ENCODE data around the gene SDK1.

The SDK1 gene

DNA sequence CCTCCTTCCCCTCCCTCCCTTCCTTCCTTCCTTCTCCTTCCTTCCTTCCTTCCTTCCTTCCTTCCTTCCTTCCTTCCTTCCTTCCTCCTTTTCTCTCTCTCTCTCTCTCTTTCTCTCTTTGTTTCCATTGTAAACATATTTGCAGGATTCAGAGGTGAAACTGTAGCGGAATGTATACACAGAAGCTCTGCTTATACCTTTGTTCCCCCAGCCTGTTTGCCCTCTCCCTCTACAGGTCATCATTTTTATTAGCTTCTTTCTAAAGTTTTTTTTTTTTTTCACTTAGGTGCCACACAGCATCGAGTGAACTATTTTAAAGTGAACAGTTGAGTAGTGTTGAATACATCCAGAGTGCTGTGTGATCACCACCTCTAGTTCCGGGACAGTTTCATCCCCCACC lies 20.7 kb downstream of the SDK1 start:
- Histone ChIP-seq H2BK5ac (ENCODE audit: low read depth, low read length, poor library complexity, severe bottlenecking) (no peak overlapping the region), H3K4me2 (ENCODE audit: low read length, poor library complexity, severe bottlenecking) (no peak overlapping the region), H4K8ac (ENCODE audit: low read length) (no peak overlapping the region), H3K9ac (ENCODE audit: low read length) (no peak overlapping the region), H3K4me1 (ENCODE audit: control insufficient read depth, insufficient read depth, low read depth, low read length) (no peaks in the 10 kb centered on the region), H2AFZ (ENCODE audit: low read depth, low read length) (no peak overlapping the region), H3K23ac (ENCODE audit: low read length in 2 of 2) (no peak overlapping the region), H3K14ac (ENCODE audit: low read length in 2 of 2) (no peak overlapping the region), H3K36me3 (ENCODE audit: control insufficient read depth in 1 of 2, insufficient read depth in 2 of 2, low read depth in 1 of 2, low read length in 2 of 2) (no peaks in the 10 kb centered on the region), H3K4ac (ENCODE audit: low read depth in 1 of 2, low read length in 2 of 2) (no peak overlapping the region), H2AK5ac (ENCODE audit: low read length, severe bottlenecking) (no peak overlapping the region), H4K91ac (ENCODE audit: low read length) (no peak overlapping the region), H3K9me3 (ENCODE audit: control insufficient read depth, low read length) (no peaks in the 10 kb centered on the region), H3K18ac (ENCODE audit: low read depth in 1 of 2, low read length in 2 of 2) (no peak overlapping the region), H2BK15ac (ENCODE audit: low read depth, poor library complexity, severe bottlenecking) (no peak overlapping the region), H3K27ac (ENCODE audit: low read length, poor library complexity, severe bottlenecking) (no peak overlapping the region), H3K79me1 (replicated peaks; ENCODE audit: low read length, poor library complexity, severe bottlenecking) (peaks cover 10% of the 10 kb centered on the region), H2BK12ac (ENCODE audit: low read length in 2 of 2) (no peak overlapping the region), H2BK120ac (ENCODE audit: low read depth, low read length) (no peak overlapping the region), H3K27me3 (ENCODE audit: control insufficient read depth in 1 of 2, insufficient read depth in 1 of 2, low read length in 2 of 2) (no peaks in the 10 kb centered on the region), H3K4me3 (ENCODE audit: insufficient read depth in 1 of 2, low read depth in 1 of 2, low read length in 2 of 2) (no peak overlapping the region)
- WGBS: 90% methylated on average over 1 of the region's 3 CpGs
- no peak for DNase-seq

DNA sequence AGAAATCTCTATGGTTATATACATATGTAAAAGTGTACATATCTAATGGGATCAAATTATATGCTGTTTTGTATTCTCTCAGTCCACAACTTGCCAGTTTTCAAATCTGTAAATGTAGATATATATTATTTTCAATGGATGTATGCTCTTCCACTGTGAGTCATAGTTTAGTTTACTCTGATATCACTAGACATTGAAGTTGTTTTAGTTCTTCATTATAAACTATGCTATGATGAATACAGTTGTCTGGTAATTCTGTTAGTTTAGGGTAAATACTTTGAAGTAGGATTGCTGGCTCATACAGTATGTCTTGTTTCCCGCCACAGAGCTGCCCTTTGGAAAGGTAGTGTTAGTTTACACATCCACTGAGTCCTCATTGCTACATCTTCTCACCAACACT lies 25.2 kb downstream of the SDK1 start:
- H3K9me3 ChIP-seq (ENCODE audit: control insufficient read depth, low read length): no peaks in the 10 kb centered on the region
- no peak overlapping the region for H4K91ac ChIP-seq (ENCODE audit: low read length)
- H3K36me3 ChIP-seq (ENCODE audit: control insufficient read depth in 1 of 2, insufficient read depth in 2 of 2, low read depth in 1 of 2, low read length in 2 of 2): no peaks in the 10 kb centered on the region
- H2AK5ac ChIP-seq (ENCODE audit: low read length, severe bottlenecking): no peak overlapping the region
- no peak overlapping the region for H3K18ac ChIP-seq (ENCODE audit: low read depth in 1 of 2, low read length in 2 of 2)
- no peak overlapping the region for H3K27ac ChIP-seq (ENCODE audit: low read length, poor library complexity, severe bottlenecking)
- WGBS: no CpG with 5 or more reads among the region's 1 CpG
- no peak overlapping the region for H3K4ac ChIP-seq (ENCODE audit: low read depth in 1 of 2, low read length in 2 of 2)
- H3K27me3 ChIP-seq (ENCODE audit: control insufficient read depth in 1 of 2, insufficient read depth in 1 of 2, low read length in 2 of 2): no peaks in the 10 kb centered on the region
- H3K23ac ChIP-seq (ENCODE audit: low read length in 2 of 2): no peak overlapping the region
- no peak overlapping the region for H3K4me2 ChIP-seq (ENCODE audit: low read length, poor library complexity, severe bottlenecking)
- DNase-seq: peak; percentile 15
- no peak overlapping the region for H3K9ac ChIP-seq (ENCODE audit: low read length)
- no peak overlapping the region for H2BK120ac ChIP-seq (ENCODE audit: low read depth, low read length)
- H4K8ac ChIP-seq (ENCODE audit: low read length): no peak overlapping the region
- H2AFZ ChIP-seq (ENCODE audit: low read depth, low read length): no peak overlapping the region
- no peak overlapping the region for H3K4me3 ChIP-seq (ENCODE audit: insufficient read depth in 1 of 2, low read depth in 1 of 2, low read length in 2 of 2)
- no peak overlapping the region for H3K14ac ChIP-seq (ENCODE audit: low read length in 2 of 2)
- H2BK5ac ChIP-seq (ENCODE audit: low read depth, low read length, poor library complexity, severe bottlenecking): no peak overlapping the region
- no peak overlapping the region for H2BK15ac ChIP-seq (ENCODE audit: low read depth, poor library complexity, severe bottlenecking)
- H3K4me1 ChIP-seq (ENCODE audit: control insufficient read depth, insufficient read depth, low read depth, low read length): no peaks in the 10 kb centered on the region
- peaks cover 11% of the 10 kb centered on the region for H3K79me1 ChIP-seq (replicated peaks; ENCODE audit: low read length, poor library complexity, severe bottlenecking)
- no peak overlapping the region for H2BK12ac ChIP-seq (ENCODE audit: low read length in 2 of 2)

DNA sequence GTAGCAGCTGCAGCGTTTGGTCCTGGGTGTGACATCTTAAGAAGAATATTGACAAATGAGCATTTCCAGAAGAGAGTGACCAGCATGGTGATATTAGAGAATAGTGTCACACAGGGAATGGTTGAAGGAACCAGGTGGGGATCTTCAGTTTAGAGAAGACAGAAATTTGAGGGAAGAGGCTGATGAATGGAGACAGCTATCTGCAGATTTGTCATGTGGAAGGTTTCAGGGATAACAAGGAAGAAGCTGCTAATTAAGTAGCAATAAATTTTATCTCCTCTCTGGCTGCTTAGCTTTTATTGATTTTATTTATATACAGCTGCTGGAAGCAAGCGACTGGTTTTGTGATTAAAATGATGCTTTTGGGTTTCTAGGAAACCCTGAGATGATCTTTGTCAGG lies 26.0 kb downstream of the SDK1 start:
- no peak overlapping the region for H3K4ac ChIP-seq (ENCODE audit: low read depth in 1 of 2, low read length in 2 of 2)
- no peak overlapping the region for H3K4me2 ChIP-seq (ENCODE audit: low read length, poor library complexity, severe bottlenecking)
- H4K91ac ChIP-seq (ENCODE audit: low read length): no peak overlapping the region
- H3K4me1 ChIP-seq (ENCODE audit: control insufficient read depth, insufficient read depth, low read depth, low read length): no peaks in the 10 kb centered on the region
- no peak overlapping the region for H3K9ac ChIP-seq (ENCODE audit: low read length)
- H2AFZ ChIP-seq (ENCODE audit: low read depth, low read length): no peak overlapping the region
- no peaks in the 10 kb centered on the region for H3K9me3 ChIP-seq (ENCODE audit: control insufficient read depth, low read length)
- H3K23ac ChIP-seq (ENCODE audit: low read length in 2 of 2): no peak overlapping the region
- DNase-seq: no peak
- H3K4me3 ChIP-seq (ENCODE audit: insufficient read depth in 1 of 2, low read depth in 1 of 2, low read length in 2 of 2): no peak overlapping the region
- no peak overlapping the region for H3K14ac ChIP-seq (ENCODE audit: low read length in 2 of 2)
- no peak overlapping the region for H2BK15ac ChIP-seq (ENCODE audit: low read depth, poor library complexity, severe bottlenecking)
- no peak overlapping the region for H2BK12ac ChIP-seq (ENCODE audit: low read length in 2 of 2)
- H2BK120ac ChIP-seq (ENCODE audit: low read depth, low read length): no peak overlapping the region
- no peaks in the 10 kb centered on the region for H3K36me3 ChIP-seq (ENCODE audit: control insufficient read depth in 1 of 2, insufficient read depth in 2 of 2, low read depth in 1 of 2, low read length in 2 of 2)
- no peak overlapping the region for H2BK5ac ChIP-seq (ENCODE audit: low read depth, low read length, poor library complexity, severe bottlenecking)
- H3K27me3 ChIP-seq (ENCODE audit: control insufficient read depth in 1 of 2, insufficient read depth in 1 of 2, low read length in 2 of 2): no peaks in the 10 kb centered on the region
- H2AK5ac ChIP-seq (ENCODE audit: low read length, severe bottlenecking): no peak overlapping the region
- no peak overlapping the region for H3K18ac ChIP-seq (ENCODE audit: low read depth in 1 of 2, low read length in 2 of 2)
- whole genome bisulfite sequencing: 91% methylated on average over 1 of the region's 2 CpGs
- no peak overlapping the region for H4K8ac ChIP-seq (ENCODE audit: low read length)
- no peak overlapping the region for H3K27ac ChIP-seq (ENCODE audit: low read length, poor library complexity, severe bottlenecking)
- H3K79me1 ChIP-seq (replicated peaks; ENCODE audit: low read length, poor library complexity, severe bottlenecking): peaks cover 11% of the 10 kb centered on the region

DNA sequence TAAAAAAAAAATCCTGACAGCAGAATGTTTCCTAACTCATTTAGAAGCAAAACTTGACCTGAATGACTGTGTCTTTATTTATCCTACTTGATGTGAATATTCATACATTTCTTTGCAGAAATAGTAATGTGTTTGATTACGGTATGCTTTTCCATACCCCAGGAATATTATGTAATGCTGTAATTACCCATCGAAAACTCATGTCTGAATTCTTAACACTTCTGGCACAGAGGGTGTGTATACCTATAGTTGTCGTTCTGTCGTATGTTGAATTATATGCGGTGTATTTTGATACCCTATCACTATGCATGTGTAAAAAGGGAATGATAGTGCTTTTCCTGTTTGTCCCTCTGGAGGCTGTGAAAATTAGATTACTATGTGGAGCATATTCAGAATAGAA lies 26.6 kb downstream of the SDK1 start:
- Histone ChIP-seq H3K4me3 (ENCODE audit: insufficient read depth in 1 of 2, low read depth in 1 of 2, low read length in 2 of 2) (no peak overlapping the region), H3K9me3 (ENCODE audit: control insufficient read depth, low read length) (no peaks in the 10 kb centered on the region), H3K4ac (ENCODE audit: low read depth in 1 of 2, low read length in 2 of 2) (no peak overlapping the region), H3K27ac (ENCODE audit: low read length, poor library complexity, severe bottlenecking) (no peak overlapping the region), H4K91ac (ENCODE audit: low read length) (no peak overlapping the region), H3K18ac (ENCODE audit: low read depth in 1 of 2, low read length in 2 of 2) (no peak overlapping the region), H2BK120ac (ENCODE audit: low read depth, low read length) (no peak overlapping the region), H2BK12ac (ENCODE audit: low read length in 2 of 2) (no peak overlapping the region), H3K4me2 (ENCODE audit: low read length, poor library complexity, severe bottlenecking) (no peak overlapping the region), H3K79me1 (replicated peaks; ENCODE audit: low read length, poor library complexity, severe bottlenecking) (peaks cover 9% of the 10 kb centered on the region), H3K14ac (ENCODE audit: low read length in 2 of 2) (no peak overlapping the region), H3K4me1 (ENCODE audit: control insufficient read depth, insufficient read depth, low read depth, low read length) (no peaks in the 10 kb centered on the region), H3K9ac (ENCODE audit: low read length) (no peak overlapping the region), H3K23ac (ENCODE audit: low read length in 2 of 2) (no peak overlapping the region), H2BK15ac (ENCODE audit: low read depth, poor library complexity, severe bottlenecking) (no peak overlapping the region), H2BK5ac (ENCODE audit: low read depth, low read length, poor library complexity, severe bottlenecking) (no peak overlapping the region), H2AFZ (ENCODE audit: low read depth, low read length) (no peak overlapping the region), H3K36me3 (ENCODE audit: control insufficient read depth in 1 of 2, insufficient read depth in 2 of 2, low read depth in 1 of 2, low read length in 2 of 2) (no peaks in the 10 kb centered on the region), H2AK5ac (ENCODE audit: low read length, severe bottlenecking) (no peak overlapping the region), H4K8ac (ENCODE audit: low read length) (no peak overlapping the region), H3K27me3 (ENCODE audit: control insufficient read depth in 1 of 2, insufficient read depth in 1 of 2, low read length in 2 of 2) (no peaks in the 10 kb centered on the region)
- no peak for DNase-seq
- 99% methylated on average over 4 of the region's 5 CpGs for WGBS

All from mesenchymal stem cell (in vitro differentiated cells and primary cell).